Loucy (cell line): ENCODE data around the gene PGS1.

Experiments
- H2AFZ ChIP-seq: fragments of 200-600 bp; sonication (generic); 2 replicates; pipeline ENCODE4 v1.6.0; 2016; ENCODE audit warnings: antibody characterized with exemption, mild to moderate bottlenecking, low read length, moderate library complexity
- H3F3A ChIP-seq: fragments of 200-600 bp; 2 replicates; pipeline ENCODE4 v1.6.0; 2016; ENCODE audit warnings: antibody characterized with exemption, low read depth, mild to moderate bottlenecking
- H3K27me3 ChIP-seq: fragments of 200-600 bp; sonication (generic); 2 replicates; pipeline ENCODE4 v1.6.1; 2014; ENCODE audit warnings: low read length, mild to moderate bottlenecking; ENCODE audit not compliant: insufficient read depth, poor library complexity, severe bottlenecking
- H3K36me3 ChIP-seq: fragments of 200-600 bp; sonication (generic); 2 replicates; pipeline ENCODE4 v1.6.1; 2016; ENCODE audit warnings: low read length; ENCODE audit not compliant: insufficient read depth
- H3K4me1 ChIP-seq: fragments of 200-600 bp; sonication (generic); 2 replicates; pipeline ENCODE4 v1.5.1; 2014; ENCODE audit warnings: low read length, mild to moderate bottlenecking; ENCODE audit not compliant: insufficient read depth, poor library complexity, severe bottlenecking
- H3K4me2 ChIP-seq: fragments of 200-600 bp; sonication (generic); 2 replicates; pipeline ENCODE4 v1.6.0; 2014; ENCODE audit warnings: antibody characterized with exemption, low read length, low read depth, mild to moderate bottlenecking; ENCODE audit not compliant: poor library complexity, severe bottlenecking
- H3K4me3 ChIP-seq: fragments of 200-600 bp; sonication (generic); 2 replicates; pipeline ENCODE4 v1.5.1; 2014; ENCODE audit warnings: low read length, mild to moderate bottlenecking, mixed read lengths; ENCODE audit not compliant: poor library complexity, severe bottlenecking
- H3K79me2 ChIP-seq: fragments of 200-600 bp; sonication (generic); 2 replicates; pipeline ENCODE4 v1.6.1; 2014; ENCODE audit warnings: low read length; ENCODE audit not compliant: insufficient read depth
- H3K9ac ChIP-seq: fragments of 200-600 bp; sonication (generic); 2 replicates; pipeline ENCODE4 v1.6.0; 2014; ENCODE audit warnings: mild to moderate bottlenecking, low read depth, low read length, moderate library complexity; ENCODE audit not compliant: poor library complexity, severe bottlenecking
- H3K9me2 ChIP-seq: fragments of 200-600 bp; sonication (generic); replicated peaks from 2 replicates; pipeline ENCODE4 v1.6.1; 2016; ENCODE audit warnings: low read depth, low read length, mixed read lengths
- H3K9me3 ChIP-seq: fragments of 200-600 bp; sonication (generic); 2 replicates; pipeline ENCODE4 v1.6.1; 2014; ENCODE audit warnings: mild to moderate bottlenecking, antibody characterized with exemption, low read length, low read depth; ENCODE audit not compliant: insufficient read depth
- H4K20me1 ChIP-seq: fragments of 200-600 bp; sonication (generic); 2 replicates; pipeline ENCODE4 v1.6.0; 2014; ENCODE audit warnings: antibody characterized with exemption, low read length, mild to moderate bottlenecking; ENCODE audit not compliant: insufficient read depth, poor library complexity, severe bottlenecking
- EZH2phosphoT487 ChIP-seq: fragments of 200-600 bp; IDR thresholded peaks from 2 replicates; pipeline ENCODE4 v1.6.1; 2018; ENCODE audit warnings: antibody characterized with exemption, mild to moderate bottlenecking, moderate library complexity, borderline replicate concordance
- TF ChIP-seq, protein P1 (sequence below): fragments of 200-600 bp; sonication (generic); conservative IDR thresholded peaks from 2 replicates; pipeline ENCODE4 v1.5.1; 2014; ENCODE audit warnings: mild to moderate bottlenecking, antibody characterized with exemption, low read length

Gene PGS1

DNA sequence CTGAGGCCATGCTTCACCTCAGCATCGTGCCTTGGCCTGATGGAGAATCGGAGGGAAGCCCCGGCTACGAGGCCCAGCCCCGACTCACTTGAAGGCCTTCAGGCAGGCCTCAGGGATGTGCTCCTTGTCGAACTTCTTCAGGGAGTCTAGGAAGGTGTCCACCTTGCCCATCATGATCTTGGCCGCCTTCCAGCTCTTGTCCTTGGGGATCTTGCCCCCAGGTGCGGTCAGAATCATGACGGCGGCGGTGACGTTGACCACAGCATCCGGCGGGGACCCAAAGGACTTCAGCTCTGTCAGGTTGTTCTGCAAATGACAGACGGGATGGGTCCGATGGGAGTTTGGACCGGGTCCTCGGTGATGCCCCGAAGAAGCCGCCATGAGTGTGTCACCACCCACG is 81.2 kb downstream of the PGS1 start:
- Histone ChIP-seq H3K36me3 (no peaks in the 10 kb centered on the region), H3F3A (no peaks in the 10 kb centered on the region), H3K4me2 (no peak overlapping the region), H3K79me2 (no peaks in the 10 kb centered on the region), H3K9me2 (no peaks in the 10 kb centered on the region), H3K4me1 (no peaks in the 10 kb centered on the region), H3K4me3 (no peak overlapping the region), H3K9ac (no peak overlapping the region), H2AFZ (no peak overlapping the region), H4K20me1 (no peaks in the 10 kb centered on the region), H3K27me3 (no peaks in the 10 kb centered on the region), H3K9me3 (no peaks in the 10 kb centered on the region)
- TF ChIP-seq, protein P1, sequence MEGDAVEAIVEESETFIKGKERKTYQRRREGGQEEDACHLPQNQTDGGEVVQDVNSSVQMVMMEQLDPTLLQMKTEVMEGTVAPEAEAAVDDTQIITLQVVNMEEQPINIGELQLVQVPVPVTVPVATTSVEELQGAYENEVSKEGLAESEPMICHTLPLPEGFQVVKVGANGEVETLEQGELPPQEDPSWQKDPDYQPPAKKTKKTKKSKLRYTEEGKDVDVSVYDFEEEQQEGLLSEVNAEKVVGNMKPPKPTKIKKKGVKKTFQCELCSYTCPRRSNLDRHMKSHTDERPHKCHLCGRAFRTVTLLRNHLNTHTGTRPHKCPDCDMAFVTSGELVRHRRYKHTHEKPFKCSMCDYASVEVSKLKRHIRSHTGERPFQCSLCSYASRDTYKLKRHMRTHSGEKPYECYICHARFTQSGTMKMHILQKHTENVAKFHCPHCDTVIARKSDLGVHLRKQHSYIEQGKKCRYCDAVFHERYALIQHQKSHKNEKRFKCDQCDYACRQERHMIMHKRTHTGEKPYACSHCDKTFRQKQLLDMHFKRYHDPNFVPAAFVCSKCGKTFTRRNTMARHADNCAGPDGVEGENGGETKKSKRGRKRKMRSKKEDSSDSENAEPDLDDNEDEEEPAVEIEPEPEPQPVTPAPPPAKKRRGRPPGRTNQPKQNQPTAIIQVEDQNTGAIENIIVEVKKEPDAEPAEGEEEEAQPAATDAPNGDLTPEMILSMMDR: no peak
- no peak for TF ChIP-seq EZH2phosphoT487

- no peaks in the 10 kb centered on the region for H3K9me3 ChIP-seq
- H4K20me1 ChIP-seq: no peaks in the 10 kb centered on the region
- H3K9ac ChIP-seq: no peak overlapping the region
- no peaks in the 10 kb centered on the region for H3K36me3 ChIP-seq
- H3K9me2 ChIP-seq: no peaks in the 10 kb centered on the region
- TF ChIP-seq, protein P1: no peak
- no peak for TF ChIP-seq EZH2phosphoT487
- H3K4me2 ChIP-seq: no peak overlapping the region
- no peaks in the 10 kb centered on the region for H3K4me1 ChIP-seq
- H3K4me3 ChIP-seq: no peak overlapping the region
- no peaks in the 10 kb centered on the region for H3F3A ChIP-seq
- H2AFZ ChIP-seq: no peak overlapping the region
- no peaks in the 10 kb centered on the region for H3K27me3 ChIP-seq
- no peaks in the 10 kb centered on the region for H3K79me2 ChIP-seq
Measured at GRCh38 chr17:78460176-78460675, 81.8 kb downstream of the PGS1 start.

GRCh38 chr17:78460951-78461798 is 82.7 kb downstream of the PGS1 start:
- TF ChIP-seq EZH2phosphoT487: no peak
- Histone ChIP-seq H3K79me2 (no peaks in the 10 kb centered on the region), H3K36me3 (no peaks in the 10 kb centered on the region), H3K4me3 (no peak overlapping the region), H3K4me1 (no peaks in the 10 kb centered on the region), H4K20me1 (no peaks in the 10 kb centered on the region), H3K9me3 (no peaks in the 10 kb centered on the region), H3K4me2 (no peak overlapping the region), H3F3A (no peaks in the 10 kb centered on the region), H2AFZ (no peak overlapping the region), H3K27me3 (no peaks in the 10 kb centered on the region), H3K9me2 (no peaks in the 10 kb centered on the region), H3K9ac (no peak overlapping the region)

DNA sequence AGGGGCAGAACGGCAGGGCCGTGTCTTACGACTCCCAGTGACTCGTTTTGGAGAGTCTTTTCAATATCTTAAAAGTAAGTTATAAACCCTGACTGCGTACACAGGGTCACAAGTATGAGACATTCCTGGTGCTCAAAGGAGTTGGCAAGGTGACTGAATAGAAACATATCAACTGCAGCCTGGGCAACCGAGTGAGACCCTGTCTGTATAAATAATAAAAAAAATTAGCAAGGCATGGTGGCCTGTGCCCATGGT is 83.3 kb downstream of the PGS1 start:
- no peak overlapping the region for H3K4me2 ChIP-seq

More for the DNA sequence above, 83.3 kb downstream of the PGS1 start:
- no peak for TF ChIP-seq EZH2phosphoT487
- TF ChIP-seq, protein P1: no peak
- Histone ChIP-seq H3K9ac (no peak overlapping the region), H3K79me2 (no peaks in the 10 kb centered on the region), H3K4me1 (no peaks in the 10 kb centered on the region), H3K36me3 (no peaks in the 10 kb centered on the region), H3K4me3 (no peak overlapping the region), H3F3A (no peaks in the 10 kb centered on the region), H4K20me1 (no peaks in the 10 kb centered on the region), H3K27me3 (no peaks in the 10 kb centered on the region), H3K9me3 (no peaks in the 10 kb centered on the region), H2AFZ (no peak overlapping the region), H3K9me2 (no peaks in the 10 kb centered on the region)
